GM10847 (cell line): ENCODE results near the gene IGFBP4.

Experiments
- POLR2A ChIP-seq: IDR thresholded peaks from 2 replicates; pipeline ENCODE4 v1.6.1; 2011; ENCODE audit not compliant: insufficient read length; ENCODE audit errors: extremely low read depth

Gene IGFBP4

DNA sequence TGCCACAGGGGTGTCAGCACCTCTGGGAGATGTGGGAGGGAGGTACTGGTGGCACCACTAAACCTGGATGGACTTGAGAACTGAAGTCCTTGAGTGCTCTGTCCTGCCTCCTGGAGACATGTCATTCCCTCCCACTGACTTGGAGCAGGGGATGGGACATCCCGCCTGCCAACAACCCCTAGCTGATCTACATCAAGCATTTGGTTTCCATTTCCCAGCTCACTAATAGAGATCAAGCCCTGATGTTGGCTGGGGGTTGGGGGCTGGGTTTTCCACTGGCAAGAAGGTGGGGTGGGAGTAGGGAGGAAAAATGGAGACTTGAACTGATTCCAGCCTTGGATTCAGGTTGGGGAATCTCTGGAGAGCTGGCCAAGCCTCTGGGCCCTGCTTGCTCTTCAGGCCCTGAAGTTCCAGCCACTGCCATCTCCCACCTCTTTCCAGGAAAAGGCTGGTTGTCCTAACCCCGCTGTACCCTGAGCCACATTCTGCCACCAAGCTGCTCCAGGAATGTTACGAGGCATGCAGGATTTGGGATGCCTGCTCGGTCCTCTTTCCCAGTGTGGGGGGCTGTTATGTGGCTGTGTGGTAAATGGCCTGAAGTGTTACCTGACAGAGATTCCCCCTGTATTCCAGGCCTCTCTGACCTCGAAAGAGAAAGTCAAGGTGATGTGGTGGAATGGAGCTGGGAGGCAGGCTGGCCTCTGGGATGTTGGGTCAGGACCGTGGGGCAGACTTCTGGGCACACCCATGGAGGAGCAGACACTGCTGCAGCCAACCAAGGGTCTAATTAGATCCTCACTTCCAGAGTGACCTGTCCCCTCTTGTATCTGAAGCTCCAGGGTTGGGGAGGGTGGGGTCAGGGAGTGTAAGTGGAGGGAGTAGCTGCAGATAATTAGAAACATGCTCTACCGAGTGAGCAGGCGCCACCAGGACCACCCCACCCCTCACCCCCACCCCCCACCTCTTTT is 16.7 kb downstream of the IGFBP4 start:
- no peak for TF ChIP-seq POLR2A

DNA sequence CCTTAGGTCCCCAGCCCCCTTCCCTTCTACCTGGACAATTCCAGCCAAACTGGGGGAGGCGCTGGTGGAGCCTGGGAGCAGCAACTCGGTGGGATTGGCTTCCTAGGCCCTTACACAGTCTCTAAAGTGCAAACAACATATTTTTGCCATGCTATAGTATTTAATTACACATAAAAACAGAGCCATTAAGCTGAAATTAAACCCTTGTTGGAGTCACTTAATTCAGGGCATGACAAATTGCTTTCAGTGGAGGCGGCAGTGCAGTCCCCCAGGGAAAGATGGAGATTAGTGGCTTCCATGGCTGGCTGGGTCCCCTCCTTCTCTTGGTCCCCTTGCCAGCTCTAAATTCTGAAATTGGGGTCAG is 17.3 kb downstream of the IGFBP4 start:
- no peak for TF ChIP-seq POLR2A

GRCh38 chr17:40460968-40461731 is 17.9 kb downstream of the IGFBP4 start:
- TF ChIP-seq POLR2A, result no peak

DNA sequence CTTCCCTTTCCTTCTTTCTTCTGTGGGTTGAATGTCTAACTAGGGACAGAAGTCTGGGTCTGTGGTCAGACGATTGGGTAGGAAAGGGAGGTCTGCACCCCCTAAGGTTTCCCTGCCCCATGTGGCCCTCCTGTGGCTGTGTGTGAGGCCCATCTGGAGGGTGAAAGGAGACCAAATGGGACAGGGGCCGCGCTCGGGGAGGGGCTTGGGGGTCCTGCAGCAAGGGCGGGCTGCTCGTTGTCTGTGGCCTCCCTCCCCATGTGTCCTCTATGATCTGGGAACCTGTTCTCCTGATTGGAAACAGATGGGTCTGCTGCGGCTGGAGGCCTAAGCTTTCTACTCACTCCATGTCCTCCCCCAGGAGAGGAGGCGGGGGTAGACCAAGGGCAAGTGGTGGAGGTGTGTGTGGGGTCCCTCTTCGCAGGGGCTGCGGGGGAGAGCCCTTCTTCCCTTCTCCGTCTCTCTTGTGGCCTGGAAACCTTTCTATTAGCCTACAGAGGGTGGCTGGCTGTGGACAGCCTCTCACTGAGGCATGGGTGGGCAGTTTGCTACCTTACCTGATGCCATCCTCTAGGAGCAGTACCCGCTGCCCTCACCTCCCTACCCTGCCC is 18.6 kb downstream of the IGFBP4 start:
- no peak for TF ChIP-seq POLR2A

DNA sequence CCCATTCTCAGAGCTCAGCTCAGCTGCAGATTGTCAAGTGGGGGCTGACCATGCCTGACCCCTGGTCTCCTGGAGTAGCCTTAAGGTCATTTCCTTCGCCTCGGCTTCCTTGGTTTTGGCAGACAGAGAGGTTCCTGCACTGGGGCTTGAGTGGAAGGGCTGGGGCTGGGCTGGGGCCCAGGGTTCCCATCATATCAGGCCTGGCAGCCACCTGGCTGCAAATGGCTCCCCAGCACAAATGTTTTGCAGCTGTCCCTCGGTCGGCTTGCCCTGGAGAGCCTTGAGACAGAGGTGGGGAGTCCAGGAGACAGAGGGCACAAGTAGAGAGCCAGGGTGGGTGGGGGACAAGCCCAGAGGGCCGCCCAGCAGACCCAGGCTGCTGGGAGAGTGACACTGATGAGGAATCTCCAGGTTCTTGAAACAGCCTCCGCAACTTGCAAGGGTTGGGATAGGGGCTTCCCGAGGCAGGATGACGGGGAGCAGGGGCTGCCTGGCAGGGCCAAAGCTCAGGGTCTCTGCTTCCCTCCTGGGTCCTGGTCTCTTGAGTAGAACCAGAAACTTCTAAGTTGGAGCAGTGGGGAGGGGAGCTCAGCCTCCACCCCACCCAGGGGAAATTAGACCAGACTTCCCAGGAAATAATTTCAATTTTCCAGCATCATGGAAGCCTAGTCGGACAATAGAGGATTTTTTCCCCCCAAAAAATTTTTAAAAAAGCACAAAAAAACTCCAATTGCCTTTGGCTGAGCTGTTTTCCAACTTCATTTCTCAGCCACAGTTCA is 19.3 kb downstream of the IGFBP4 start:
- no peak for TF ChIP-seq POLR2A

DNA sequence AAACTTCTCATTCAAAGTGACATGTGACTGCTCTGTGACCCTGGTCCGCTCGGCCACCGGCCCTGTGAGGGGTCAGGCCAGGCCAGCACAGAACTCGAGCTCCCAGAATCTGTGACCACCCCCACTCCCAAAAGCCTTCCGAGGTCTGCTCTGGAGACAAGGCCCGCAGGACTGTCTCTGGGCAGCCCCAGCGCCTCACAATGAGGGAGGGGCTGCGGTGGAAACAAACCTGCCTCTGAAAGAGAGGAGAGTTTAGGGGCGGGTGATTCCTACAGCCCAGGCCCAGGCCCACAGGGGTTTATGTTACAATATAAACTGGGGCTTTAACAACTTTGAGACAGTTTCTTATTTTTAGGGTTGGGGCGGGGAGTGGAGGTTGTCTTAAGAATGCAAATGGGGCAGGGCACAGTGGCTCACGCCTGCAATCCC is 19.9 kb downstream of the IGFBP4 start:
- TF ChIP-seq POLR2A, result no peak

GRCh38 chr17:40464392-40464855 is 21.2 kb downstream of the IGFBP4 start:
- TF ChIP-seq POLR2A, result no peak

GRCh38 chr17:40466298-40466971 is 23.2 kb downstream of the IGFBP4 start:
- TF ChIP-seq POLR2A, result no peak

- TF ChIP-seq POLR2A, result no peak
These were observed 24.1 kb downstream of the IGFBP4 start for GRCh38 chr17:40467281-40467867.

DNA sequence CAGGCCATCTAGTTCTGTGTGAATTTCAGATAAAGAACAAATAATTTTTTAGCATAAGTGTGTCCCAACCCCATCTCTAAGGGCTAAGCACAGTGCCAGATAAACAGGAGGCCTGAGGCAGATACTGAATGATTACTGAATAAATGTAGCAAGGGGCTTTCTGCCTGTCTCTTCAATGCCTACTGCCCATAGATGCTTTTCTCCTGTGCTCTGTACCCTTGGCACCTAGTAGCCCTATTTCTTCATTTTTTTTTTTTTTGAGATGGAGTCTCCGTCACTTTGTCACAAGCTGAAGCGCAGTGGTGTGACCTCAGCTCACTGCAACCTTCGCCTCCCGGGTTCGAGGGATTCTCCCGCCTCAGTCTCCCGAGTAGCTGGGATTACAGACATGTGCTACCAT is 25.3 kb downstream of the IGFBP4 start:
- TF ChIP-seq POLR2A, result no peak

DNA sequence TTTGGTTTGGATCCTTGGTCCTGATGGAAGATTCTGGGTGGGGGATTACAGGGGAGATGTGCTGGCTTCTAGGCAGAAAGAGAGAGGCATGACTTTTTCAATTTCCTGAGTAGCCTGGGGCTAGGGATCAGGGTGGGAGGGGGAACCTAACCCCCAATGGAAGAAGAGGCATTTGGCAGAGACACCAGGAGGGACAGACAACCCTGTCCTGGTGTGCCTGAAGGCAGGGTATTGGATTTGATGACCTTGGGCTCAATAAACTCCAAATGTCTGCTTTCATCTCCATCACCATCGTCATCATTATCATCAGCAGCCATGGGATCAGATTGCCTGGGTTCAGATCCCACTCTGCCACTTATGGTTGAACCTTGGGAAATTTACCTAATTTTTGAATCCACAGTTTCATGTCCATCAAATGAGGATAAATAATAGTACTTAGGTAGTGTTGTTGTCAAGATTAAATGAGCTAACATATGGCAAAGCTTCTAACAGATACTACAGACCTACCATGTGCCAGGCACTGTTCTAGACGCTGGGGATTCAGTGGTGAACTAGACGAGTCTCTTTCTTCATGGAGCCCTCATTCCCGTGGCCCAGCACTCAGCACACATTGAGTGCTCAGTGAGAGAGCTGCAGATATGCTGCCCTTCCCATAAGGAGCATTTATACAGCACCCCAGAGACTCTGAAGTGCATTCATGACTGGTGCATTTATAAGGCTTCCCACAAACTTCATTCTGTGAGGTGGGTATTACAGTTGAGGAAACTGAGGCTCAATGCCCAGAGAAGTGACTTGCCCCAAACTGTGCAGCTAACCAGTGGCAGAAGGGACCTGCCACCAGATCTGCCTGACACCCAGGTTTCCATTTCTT is 26.8 kb downstream of the IGFBP4 start:
- TF ChIP-seq POLR2A, result no peak

GRCh38 chr17:40470932-40471828 is 27.9 kb downstream of the IGFBP4 start:
- TF ChIP-seq POLR2A, result no peak
